ENCODE results near the gene GGT5. TPM values are rescaled to one million over a fixed set of nuclear protein-coding genes. Genes with fewer than 3 reads are reported as not detected.
"Not testable (repeated sequence)": the region's sequence is repeated elsewhere in the genome, so short reads cannot be mapped to it uniquely, and the experiment has no call there.

Gene GGT5
- polyA plus RNA-seq, 1 experiment, result 29.1 TPM

DNA sequence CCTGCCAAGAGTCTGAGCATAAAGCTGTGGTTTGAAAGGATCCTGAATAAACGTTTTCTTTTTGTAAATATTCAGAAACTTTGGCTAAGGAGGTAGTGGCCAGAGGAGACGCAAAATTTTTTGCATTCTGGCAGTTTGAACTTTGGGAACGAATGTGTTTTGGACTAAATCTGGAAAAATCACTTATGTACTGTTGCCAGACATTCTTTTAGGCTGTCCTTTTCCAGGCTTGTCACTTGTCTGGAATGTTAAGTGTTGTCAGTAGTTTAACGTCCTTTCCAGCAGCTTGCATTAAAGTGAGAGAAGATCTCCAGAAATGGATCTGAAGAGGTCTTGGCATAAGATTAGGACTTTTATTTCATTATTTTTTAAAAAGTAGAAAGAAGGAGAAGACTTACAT is 44.2 kb upstream of the GGT5 start:
- ChIA-PET POLR2A (no interaction called here), CTCF (interaction anchor here (0.6 to 1.6 kb wide), 4 partner anchors 10 to 468 kb away, joined by 3 to 4 read pairs (median 3); no protein-coding TSS in a partner anchor)
- H3K4me3 ChIP-seq (ENCODE audit: low read depth, low read length), result no peak overlapping the region
- TF ChIP-seq, protein P1, sequence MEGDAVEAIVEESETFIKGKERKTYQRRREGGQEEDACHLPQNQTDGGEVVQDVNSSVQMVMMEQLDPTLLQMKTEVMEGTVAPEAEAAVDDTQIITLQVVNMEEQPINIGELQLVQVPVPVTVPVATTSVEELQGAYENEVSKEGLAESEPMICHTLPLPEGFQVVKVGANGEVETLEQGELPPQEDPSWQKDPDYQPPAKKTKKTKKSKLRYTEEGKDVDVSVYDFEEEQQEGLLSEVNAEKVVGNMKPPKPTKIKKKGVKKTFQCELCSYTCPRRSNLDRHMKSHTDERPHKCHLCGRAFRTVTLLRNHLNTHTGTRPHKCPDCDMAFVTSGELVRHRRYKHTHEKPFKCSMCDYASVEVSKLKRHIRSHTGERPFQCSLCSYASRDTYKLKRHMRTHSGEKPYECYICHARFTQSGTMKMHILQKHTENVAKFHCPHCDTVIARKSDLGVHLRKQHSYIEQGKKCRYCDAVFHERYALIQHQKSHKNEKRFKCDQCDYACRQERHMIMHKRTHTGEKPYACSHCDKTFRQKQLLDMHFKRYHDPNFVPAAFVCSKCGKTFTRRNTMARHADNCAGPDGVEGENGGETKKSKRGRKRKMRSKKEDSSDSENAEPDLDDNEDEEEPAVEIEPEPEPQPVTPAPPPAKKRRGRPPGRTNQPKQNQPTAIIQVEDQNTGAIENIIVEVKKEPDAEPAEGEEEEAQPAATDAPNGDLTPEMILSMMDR (IDR thresholded peaks at IDR 0.05; ENCODE audit: insufficient read depth, low read depth, low read length), result no peak
- peak; percentile 93 for DNase-seq (ENCODE audit: low read depth)
- H3K27me3 ChIP-seq (ENCODE audit: control insufficient read depth, insufficient read depth, low read length), result no peaks in the 10 kb centered on the region
- H3K36me3 ChIP-seq (ENCODE audit: control insufficient read depth, insufficient read depth, low read length), result no peaks in the 10 kb centered on the region

DNA sequence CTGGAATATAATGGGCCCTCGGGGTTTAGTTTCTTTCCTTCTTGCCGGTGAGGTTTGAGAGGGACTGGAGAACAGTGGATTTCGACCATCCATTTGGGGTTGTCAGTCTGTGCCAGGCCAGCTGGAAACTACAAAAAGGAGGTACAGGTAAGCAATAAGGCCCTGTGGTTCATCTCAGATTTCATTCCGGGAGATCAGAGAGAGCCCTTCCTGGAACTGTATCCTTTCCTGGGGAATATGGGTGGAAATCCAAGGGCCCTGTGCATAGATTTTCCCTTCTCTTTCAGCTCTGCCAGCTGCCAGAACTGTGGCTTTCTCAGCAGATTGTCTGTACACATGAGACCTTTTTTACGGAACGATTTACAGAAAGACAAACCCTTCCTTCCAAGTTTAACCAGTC is 42.9 kb upstream of the GGT5 start:
- H3K36me3 ChIP-seq (ENCODE audit: control insufficient read depth, insufficient read depth, low read length); H3K4me3 ChIP-seq (ENCODE audit: low read depth, low read length); H3K27me3 ChIP-seq (ENCODE audit: control insufficient read depth, insufficient read depth, low read length); DNase-seq (ENCODE audit: low read depth); POLR2A ChIA-PET: not testable (repeated sequence)
- CTCF ChIA-PET, result interaction anchor here (0.8 to 1.6 kb wide), 2 partner anchors 13 to 238 kb away, joined by 3 to 4 read pairs; no protein-coding TSS in a partner anchor

DNA sequence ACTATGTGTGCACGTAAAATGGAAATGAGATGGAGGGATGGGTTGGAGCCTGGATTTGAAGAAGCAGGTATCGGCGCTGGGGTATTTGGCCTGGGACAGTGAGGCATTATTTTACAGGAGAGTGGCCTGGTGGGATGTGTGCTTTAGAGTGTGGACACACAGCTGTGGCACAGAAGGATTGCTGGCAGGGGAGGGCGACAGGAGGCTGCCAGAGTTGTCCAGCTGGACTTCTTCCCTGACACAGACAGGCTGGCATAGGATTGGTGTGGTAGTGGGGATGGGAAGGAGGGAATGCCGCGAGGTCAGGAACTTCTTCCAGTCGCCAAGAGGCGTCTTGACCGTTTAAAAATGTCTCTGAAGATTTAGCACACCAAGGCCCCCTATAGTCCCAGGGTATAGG is 42.3 kb upstream of the GGT5 start:
- H3K4me3 ChIP-seq (ENCODE audit: low read depth, low read length), result not testable (repeated sequence)

DNA sequence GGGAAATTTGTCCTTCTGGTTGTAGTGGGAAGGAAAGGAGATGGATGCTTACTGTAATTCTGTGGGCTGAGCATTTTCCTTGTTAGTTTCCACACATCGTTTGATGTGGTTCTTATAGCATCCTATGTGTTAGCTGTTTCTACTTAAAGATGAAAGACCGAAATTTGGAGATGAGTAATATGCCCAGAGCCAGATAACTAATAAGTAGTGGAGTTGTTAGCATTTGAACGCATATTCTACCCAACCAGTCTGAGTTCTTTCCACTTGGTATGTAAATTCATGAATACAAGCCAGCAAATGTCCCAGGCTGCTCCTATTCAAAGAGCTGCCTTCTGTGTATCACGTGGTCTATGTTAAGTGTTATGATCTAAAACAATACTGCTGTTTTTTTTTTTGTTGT is 40.4 kb upstream of the GGT5 start:
- Histone ChIP-seq H3K27me3 (ENCODE audit: control insufficient read depth, insufficient read depth, low read length) (no peaks in the 10 kb centered on the region), H3K4me3 (ENCODE audit: low read depth, low read length) (no peak overlapping the region), H3K36me3 (ENCODE audit: control insufficient read depth, insufficient read depth, low read length) (no peaks in the 10 kb centered on the region)
- ChIA-PET CTCF (interaction anchor here (1.4 kb wide), 1 partner anchor 96 kb away, joined by 6 read pairs; no protein-coding TSS in a partner anchor), POLR2A (no interaction called here)
- no peak for DNase-seq (ENCODE audit: low read depth)
- TF ChIP-seq, protein P1 (IDR thresholded peaks at IDR 0.05; ENCODE audit: insufficient read depth, low read depth, low read length), result no peak

More for the DNA sequence above, 42.3 kb upstream of the GGT5 start:
- H3K36me3 ChIP-seq (ENCODE audit: control insufficient read depth, insufficient read depth, low read length); DNase-seq (ENCODE audit: low read depth); CTCF ChIA-PET; POLR2A ChIA-PET; H3K27me3 ChIP-seq (ENCODE audit: control insufficient read depth, insufficient read depth, low read length): not testable (repeated sequence)

DNA sequence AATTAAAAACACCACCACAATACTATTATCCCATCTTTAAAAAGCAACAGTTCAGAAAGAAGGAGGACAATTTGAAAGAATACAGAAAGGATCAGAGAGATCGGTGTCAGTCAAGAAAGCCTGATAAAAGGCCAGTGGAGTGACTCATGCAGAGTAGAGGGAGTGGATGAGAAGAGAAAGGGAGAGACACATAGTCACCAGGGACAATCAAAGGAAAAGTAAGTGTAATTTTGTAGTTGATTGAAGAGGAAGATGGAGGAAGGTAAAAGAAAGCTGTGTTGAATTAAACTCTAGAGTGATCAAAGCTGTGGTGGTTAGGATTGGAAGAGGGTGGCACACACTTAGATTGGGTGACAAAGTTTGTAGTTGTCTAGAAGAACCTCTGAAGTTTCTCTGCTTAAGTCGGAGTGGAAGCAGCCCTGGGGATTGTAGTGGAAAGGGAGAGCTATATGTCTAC is 39.9 kb upstream of the GGT5 start:
- H3K27me3 ChIP-seq (ENCODE audit: control insufficient read depth, insufficient read depth, low read length), result no peaks in the 10 kb centered on the region
- no peak for DNase-seq (ENCODE audit: low read depth)
- TF ChIP-seq, protein P1 (IDR thresholded peaks at IDR 0.05; ENCODE audit: insufficient read depth, low read depth, low read length), result no peak
- ChIA-PET CTCF (interaction anchor here (1.4 kb wide), 1 partner anchor 95 kb away, joined by 6 read pairs; no protein-coding TSS in a partner anchor), POLR2A (no interaction called here)
- no peak overlapping the region for H3K4me3 ChIP-seq (ENCODE audit: low read depth, low read length)
- no peaks in the 10 kb centered on the region for H3K36me3 ChIP-seq (ENCODE audit: control insufficient read depth, insufficient read depth, low read length)

DNA sequence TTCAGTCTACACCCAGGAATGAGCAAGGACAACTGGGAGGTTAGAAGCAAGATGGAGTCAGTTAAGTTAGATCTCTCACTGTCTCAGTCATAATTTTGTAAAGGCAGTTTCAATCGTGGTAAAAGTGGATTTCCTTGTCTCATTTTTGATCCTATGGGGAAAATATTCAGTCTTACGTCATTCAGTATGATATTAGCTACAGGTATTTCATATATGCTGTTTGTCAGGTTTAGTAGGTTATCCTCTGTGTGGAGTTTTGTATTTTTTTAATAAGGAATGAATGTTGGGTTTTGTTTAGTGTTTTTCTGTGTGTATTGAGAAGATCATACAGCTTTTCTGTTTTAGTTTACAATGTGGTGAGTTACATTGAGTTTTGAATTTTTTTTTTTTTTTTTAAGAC is 37.5 kb upstream of the GGT5 start:
- no peak for DNase-seq (ENCODE audit: low read depth)
- Histone ChIP-seq H3K36me3 (ENCODE audit: control insufficient read depth, insufficient read depth, low read length) (no peaks in the 10 kb centered on the region), H3K27me3 (ENCODE audit: control insufficient read depth, insufficient read depth, low read length) (no peaks in the 10 kb centered on the region), H3K4me3 (ENCODE audit: low read depth, low read length) (no peak overlapping the region)
- TF ChIP-seq, protein P1 (IDR thresholded peaks at IDR 0.05; ENCODE audit: insufficient read depth, low read depth, low read length), result no peak
- ChIA-PET CTCF (interaction anchor here (0.6 kb wide), 2 partner anchors 19 to 170 kb away, joined by 3 read pairs; no protein-coding TSS in a partner anchor), POLR2A (no interaction called here)

DNA sequence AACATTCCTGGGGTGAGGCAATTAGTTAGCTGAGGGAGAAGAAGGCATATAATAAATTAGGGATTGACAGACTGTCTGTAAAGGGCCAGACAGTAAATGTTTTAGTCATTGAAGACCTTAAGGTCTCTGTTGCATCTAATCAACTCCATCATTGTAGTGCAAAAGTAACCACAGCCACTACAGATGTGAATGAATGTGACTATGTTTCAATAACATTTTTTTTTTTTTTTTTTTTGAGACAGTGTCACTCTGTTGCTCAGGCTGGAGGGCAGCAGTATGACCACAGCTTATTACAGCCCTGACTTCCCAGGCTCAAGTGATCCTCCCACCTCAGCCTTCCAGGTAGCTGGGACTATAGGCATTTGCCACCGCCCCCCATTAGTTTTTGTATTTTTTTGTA is 35.5 kb upstream of the GGT5 start:
- H3K27me3 ChIP-seq (ENCODE audit: control insufficient read depth, insufficient read depth, low read length); POLR2A ChIA-PET; DNase-seq (ENCODE audit: low read depth); H3K4me3 ChIP-seq (ENCODE audit: low read depth, low read length); CTCF ChIA-PET; H3K36me3 ChIP-seq (ENCODE audit: control insufficient read depth, insufficient read depth, low read length): not testable (repeated sequence)
